DMS 273 (cell line): ENCODE results near the gene TMTC1.
A peak's percentile ranks its signal among the peaks of the same experiment; 100 is the strongest.

Source experiments
- DNase-seq: peaks from one replicate; lab custom pipeline; 2025; ENCODE audit not compliant: unreplicated experiment; lab: John Stamatoyannopoulos, UW

TMTC1 gene

DNA sequence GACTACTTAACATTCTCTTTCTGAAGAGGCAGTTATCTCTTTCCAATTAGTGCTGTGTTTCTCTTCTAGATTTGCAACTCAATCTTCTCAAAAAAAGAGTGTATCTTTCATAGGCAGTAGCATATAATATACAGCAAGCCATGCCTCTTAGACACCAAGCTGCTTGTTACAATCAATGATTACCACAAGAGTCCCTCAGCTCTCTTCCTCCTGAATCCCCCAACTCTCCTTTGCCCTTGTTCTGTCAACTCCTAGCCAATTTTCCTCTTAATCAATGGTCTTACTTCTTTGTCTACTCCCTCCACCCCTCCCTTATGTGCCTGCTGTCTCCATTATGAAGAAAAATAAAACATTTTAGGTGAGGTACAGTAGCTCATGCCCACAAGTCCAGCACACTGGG lies 2.6 kb downstream of the TMTC1 start:
- no peak for DNase-seq

DNA sequence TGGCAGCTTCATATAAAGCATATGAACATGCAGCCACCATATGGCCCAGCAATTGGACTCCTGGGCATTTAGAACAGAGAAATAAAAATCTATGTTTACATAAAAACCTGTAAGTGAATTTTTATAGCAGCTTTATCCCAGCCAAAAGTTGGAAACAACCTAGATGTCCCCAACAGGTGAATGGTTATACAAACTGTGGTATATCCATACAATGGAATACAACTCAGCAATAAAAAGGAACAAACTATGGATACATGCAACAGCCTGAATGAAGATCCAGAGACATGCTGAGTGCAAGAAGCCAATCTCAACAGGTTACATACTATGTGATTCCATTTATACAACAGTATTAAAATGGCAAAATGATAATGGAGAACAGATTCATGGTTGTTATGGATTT lies 3.7 kb downstream of the TMTC1 start:
- no peak for DNase-seq

DNA sequence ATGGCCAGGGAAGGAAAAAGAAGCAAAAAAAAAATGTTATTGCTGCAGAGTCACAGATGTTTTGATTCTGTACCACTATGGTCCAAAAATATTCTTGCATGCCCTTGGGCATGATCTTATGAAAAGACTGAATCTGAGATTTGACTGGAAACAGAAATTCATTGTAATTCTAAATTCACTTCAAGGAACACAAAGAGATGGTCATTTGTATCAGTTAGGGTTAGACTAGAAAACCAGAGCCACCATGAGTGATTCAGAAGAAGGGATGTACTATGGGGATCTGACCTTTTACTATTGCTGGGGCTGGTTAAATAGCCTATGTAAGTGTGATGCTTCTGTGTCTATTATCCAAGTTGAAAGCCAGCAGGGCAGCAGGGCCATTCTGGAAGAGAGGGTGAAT lies 5.2 kb downstream of the TMTC1 start:
- DNase-seq, result no peak

DNA sequence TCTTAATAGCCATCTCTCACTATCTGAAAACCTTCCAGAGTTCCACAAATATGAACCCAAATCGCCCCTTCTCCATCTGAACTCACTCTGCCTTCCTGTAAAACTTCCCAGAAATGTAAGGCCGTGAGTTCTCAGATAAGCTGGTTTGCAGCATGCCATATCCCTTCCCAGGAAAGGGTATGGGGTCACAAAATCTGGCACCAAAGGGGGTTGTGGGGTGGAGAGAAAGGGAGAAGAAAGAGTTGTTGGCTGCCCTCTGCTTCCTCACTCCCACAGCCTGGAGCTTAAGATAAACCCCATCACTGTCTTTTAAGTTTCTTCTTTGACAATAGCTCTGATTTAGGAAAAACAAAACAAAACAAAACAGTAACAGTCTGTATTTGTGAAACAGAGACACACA lies 10.7 kb downstream of the TMTC1 start:
- DNase-seq, result no peak

DNA sequence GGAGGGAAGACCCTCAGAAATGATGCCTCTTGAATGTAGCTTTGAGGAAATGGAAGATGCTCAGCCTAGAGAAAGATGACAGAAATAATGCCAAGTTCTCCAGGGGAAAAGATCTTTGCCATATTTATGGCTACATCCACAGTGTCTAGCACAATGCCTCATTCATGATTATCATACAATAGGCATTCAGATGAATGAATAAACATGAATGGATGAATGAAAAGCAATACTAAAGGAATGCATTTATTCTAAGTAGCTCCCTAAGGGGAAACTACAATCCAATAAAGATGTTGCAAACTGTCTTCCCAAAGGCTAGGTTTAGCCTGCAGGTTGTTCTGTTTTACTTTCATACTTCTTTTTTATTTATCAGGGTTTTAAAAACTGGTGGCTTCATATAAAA lies 12.0 kb downstream of the TMTC1 start:
- no peak for DNase-seq

DNA sequence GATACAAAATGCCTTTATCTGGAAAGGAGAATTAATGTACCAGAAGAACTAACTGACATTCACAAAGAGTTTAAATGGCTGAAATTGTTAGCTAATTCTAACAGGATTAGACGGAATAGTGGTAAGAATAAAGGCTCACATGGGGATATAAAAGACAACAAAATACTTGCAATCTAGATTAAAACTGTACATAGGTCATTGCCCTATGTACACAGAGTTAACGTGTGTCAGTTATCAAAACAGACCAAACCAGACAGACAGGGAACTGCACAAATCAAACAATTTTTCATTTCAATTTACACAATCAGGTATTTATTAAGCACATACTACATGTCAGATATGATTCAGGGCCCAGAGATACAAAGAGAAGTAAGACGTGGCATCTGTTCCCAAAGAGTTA lies 12.6 kb downstream of the TMTC1 start:
- no peak for DNase-seq

DNA sequence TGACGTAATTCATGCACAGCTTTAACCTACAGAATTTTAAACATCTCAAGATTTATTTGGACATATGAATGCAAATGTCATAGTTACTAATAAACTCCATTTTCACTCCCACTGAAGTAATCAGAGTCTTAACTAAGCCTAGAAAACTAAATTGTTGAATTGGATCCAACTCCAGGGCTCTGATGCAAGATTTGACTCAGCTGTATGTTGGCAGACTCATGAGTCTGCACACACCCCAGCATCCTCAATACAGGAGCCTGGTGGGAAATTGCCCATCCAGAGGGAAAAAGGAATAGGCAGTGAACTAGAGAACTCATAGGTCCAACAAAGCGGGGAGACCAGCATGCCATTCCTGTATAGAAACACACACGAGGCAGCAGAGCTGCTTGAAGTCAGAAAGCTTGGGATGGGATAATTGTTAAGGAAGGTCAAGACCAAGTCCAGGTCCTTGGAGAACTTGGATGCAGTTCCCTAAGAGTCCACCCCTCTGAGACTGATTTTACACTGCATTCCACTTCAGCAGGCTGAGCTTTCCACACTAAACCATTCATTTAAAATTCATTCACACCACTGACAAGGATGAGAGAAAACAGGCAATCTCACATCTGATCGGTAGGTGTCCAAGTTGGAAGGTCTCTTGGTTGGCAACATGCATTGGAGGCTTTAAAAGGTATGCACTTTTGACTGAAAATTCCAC lies 14.4 kb downstream of the TMTC1 start:
- no peak for DNase-seq

DNA sequence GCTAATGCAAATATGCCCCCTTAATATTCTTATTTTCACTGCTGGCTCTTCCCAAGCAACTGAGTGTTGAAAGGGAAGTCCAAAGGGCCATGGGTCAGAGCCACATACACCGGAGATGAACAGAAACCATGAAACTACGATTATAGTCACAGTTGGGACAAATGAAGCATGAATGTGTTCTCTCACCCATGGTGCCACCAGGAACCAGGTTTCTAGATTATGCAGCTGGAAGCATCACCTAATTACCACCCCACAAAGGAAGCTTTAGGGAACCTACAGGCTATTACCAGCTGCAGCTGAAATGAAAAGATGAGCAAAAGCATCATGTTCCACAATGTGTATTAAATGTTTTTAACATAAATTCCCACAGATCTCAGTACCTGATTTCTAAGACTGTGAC lies 15.4 kb downstream of the TMTC1 start:
- DNase-seq, result no peak

DNA sequence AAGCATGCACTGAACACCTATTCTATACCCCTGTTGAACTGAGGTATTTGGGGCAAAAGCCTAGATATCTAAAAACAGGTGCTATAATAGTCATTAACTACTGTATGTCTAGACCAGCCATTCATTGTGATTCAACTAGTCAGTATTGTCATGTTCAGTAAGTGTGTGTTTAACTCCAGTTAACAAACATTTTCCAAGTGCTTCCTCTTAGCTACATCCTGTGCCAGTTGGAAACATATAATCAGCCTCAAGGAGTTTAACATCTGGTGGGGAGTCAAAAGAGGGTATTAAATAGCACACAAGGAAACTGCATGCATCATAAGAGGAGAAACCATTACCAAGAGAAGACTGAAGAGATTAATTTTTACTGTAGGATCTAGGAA lies 20.4 kb downstream of the TMTC1 start:
- peak; percentile 18 for DNase-seq

DNA sequence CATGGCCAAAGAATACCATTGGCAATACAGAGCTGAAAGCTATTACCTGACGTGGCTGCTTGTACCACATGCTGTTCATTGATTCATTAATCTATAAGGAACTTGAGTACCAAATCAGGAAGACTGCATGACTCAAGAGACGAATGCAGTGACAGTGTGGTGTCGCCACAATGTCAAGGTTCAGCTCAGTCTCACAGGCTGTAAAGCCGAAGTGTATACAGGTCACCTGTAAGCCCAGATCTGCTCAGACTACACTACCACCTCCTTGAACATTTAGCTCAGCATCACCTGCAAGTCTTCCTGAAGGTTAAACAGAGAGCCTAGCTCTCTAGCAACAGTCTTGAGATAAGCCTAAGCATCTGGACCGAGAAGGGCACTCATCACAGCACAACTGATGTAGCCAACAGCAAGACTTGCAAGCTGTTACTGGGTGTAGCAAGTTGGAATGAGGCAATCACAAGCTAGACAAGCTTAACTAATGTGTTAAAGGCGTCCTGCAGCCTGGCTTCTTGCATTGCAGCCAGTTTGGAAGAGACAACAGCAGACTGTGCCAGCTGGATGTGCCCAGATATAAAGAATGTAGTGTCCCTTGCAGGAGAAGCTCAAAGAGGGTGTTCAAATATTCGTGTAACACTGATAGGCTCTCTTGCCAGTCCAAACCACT lies 21.0 kb downstream of the TMTC1 start:
- peak; percentile 48 for DNase-seq

DNA sequence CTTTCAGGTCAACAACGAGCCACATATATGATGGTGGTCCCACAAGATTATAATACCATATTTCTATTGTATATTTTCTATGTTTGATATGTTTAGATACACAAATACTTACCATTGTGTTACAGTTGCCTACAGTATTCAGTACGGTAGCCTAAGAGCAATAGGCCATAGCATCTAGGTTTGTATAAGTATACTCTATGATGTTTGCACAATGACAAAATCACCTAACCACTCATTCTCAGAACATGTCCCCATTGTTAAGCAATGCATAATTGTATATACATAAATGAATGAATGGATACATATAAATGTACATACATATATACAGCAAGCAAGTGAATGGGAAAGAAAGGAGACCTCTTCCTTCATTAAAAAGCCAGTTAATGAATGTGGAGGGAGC lies 23.8 kb downstream of the TMTC1 start:
- DNase-seq, result no peak

DNA sequence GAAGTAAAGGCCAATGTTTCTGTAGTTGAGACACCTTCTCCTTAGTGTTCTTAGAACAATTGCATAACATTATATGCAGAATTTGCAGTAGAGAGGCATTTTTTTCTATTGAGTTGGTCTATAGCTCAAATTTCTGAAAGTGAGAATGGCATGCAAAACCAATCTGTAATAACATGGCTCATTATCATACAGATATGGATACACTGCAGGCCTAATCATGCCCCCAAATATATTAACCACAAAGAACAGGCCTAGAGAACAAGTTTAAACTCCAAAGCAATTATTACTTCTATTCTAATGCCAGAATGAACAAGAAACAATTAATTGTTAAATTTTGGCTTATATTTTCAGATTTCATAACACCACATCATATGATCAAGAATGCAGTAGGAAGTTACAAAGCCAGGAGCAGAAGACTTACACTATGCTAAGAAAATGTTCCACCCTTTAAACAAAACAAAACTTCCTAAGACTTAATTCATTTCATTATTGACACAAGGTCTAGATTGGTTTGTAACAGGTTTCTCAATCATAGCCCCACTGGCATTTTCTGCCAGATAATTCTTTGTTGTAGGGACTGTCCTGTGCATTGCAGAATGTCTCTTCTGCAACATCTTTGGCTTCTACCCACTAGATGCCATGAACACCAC lies 26.9 kb downstream of the TMTC1 start:
- DNase-seq, result no peak

DNA sequence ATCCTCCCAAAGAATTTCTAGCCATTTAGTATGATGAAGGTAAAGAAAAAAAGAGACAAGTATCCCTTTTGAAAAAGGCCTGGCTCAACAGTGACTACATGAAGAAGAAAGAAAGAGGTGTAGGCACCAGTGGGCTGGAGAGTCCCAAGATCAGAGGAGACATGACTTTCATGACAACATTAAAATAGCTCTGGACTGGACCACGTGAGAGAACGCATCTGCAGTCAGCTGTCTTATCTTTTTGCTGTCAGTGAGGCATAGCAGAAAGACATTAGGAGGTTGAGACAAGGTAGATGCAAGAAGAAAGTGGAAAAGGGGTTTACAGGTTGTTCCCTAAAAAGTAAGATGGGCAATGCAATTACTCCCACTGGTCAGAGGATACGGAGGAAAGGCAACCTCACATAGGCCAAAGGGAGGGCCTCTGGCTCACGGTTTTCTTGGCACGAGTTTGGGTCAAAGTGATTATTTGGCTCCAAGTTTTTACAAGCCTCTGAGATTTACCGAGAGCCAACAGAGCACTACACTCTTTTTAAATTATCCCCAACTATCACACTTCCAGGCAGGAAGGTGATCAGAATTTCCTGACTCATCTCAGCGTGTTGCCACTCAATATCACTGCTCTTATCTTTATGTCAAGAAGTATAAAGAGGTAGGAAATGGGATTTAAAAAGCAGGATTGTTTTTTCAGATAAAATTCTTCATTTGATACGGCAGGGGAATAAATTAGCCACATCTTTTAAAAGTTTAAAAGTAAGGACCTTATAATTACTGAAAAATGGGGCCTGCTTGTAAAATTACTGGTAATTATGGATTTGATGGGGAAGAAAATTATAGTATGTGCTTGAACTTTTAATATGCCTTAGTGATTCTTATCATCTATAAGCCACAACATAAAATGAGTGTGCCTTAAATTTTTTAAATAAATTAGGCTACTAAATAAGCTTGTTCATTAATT lies 29.2 kb downstream of the TMTC1 start:
- no peak for DNase-seq

DNA sequence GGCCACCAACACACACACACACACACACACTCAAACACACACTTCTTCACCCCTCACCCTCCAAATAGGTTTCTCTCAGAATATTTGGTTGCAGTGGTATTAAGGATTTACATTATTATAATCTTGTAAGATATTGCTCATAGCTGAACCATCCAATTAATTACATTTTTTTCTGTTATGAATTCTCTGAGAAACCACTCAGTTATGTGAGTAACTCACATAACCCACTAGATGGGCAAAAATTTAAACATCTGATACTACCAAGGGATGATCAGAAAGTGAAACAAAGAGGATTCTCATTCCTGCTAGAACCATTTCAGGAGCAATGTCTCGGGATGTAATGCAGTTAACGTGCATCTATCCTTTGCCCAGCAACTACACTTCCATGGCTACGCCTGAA lies 31.6 kb downstream of the TMTC1 start:
- no peak for DNase-seq

DNA sequence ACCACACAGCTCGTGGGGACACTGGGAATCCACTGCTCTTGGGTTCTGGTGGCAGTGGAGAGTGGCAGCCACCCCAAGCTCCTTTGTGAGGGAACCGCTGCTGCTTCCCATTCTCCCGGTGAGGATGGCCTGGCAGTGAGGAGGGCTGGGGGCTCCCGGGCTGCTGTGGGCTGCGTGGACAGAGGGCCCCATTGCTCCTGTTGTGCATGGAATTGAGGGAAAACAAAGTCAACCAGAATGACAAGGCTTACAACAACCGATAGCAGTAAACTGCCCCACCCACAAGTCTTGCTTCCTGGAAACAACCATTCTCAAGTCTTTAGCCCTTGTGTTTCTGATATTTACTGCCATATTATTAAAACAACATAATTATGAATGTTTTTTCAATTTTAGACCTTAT lies 32.1 kb downstream of the TMTC1 start:
- no peak for DNase-seq

DNA sequence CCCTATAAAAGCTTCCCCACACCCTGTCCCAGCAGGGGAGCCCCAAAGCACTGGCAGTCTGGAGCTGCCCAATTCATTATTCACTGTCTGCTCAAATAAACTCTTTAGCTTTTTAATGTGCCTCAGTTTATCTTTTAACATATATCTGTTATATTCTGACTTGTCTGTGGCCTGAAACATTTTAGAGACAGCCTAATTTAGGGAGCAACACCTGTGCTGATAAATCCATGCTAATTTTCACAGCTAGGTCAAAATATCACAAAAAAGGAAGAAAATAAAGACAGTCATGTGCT lies 32.9 kb downstream of the TMTC1 start:
- DNase-seq, result no peak

DNA sequence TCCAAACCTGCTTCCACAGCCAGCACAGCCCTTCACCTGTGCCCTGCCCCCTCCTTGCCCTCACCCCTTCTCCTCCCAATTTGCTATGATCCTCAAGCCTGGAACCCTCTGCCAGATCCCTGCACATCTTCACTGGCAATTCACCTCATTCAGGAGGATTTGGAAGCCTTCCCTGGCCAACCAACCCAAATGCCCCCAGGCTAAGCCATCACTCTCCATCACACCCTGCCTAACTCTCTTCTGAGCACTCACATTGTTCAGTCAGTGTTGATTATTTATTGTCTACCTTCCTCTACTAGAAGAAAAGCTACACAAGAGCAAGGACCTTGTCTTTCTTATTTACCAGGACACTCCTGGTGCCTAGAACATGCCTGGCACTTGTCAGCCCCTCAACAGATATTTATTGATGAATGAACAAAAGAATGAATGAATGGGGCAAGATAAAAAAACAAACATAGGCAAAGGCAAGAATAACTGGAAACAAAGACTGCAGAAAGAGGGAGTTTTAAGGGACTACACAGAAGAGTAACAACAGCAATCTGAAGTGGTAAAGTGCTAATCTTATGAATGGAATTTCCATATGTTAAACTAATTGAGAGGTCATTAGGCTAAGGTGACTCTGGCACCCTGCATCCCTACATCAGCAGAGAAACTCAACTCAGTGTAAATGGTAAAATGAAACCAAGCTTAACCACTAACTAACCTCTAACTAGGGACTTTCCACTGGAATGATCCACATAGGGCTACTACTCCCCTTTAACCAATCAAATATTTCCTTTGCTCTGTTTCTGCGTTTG lies 33.4 kb downstream of the TMTC1 start:
- DNase-seq, result no peak

DNA sequence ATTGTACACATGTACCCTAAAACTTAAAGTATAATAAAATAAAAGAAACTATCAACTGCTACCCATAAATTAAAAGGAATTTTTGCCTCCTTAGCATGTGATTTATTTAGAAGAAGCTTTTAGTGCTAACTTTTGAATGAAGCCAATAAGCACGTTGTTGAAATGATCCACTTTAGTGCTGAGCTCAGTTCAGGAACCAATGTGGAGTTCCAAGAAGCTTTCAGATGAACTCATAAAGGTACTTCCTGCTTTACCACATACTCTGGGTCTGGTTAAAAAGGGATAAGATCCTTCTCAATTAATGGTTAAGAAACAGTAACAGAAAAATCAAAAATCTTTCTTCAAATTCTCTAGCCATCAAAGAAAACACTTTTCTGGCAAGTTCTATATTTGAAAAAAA lies 39.4 kb downstream of the TMTC1 start:
- no peak for DNase-seq

DNA sequence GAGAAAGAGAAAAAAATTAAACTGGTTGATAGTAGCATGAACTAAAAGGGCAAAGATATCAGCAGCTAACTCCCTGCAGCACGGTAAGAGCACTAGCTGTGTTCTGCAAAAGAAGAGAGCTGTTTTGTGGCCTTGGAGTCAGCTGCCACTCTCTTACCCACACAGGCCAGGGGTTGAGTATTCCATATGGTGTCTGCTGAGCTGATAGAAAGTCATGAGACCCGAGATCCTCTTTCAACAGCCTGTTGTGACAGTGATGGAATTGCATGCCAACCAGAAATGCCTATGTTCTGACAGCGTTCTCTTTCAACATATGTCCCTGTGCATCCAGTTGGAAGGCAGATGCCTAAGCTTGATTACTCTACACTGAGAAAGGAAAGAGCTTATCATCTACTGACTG lies 39.9 kb downstream of the TMTC1 start:
- peak; percentile 93 for DNase-seq

DNA sequence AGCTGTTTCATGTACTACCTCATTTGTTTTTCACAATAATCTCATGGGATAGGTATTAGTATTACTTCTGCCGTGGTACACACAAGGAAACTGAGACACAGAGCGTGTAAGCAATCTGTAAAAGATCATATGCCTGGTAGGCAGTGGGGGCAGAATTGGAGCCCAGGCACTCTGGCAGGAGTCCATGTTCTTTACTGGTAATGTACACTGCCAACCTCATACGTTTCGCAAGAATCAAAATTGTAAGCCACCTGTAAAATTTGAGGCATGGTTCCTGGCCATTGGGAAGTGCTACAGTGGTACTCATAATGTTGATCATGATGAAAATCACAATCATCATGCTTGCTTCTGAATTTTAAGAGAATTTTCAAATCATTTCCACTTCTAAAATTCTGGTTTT lies 40.7 kb downstream of the TMTC1 start:
- DNase-seq, result peak; percentile 61

DNA sequence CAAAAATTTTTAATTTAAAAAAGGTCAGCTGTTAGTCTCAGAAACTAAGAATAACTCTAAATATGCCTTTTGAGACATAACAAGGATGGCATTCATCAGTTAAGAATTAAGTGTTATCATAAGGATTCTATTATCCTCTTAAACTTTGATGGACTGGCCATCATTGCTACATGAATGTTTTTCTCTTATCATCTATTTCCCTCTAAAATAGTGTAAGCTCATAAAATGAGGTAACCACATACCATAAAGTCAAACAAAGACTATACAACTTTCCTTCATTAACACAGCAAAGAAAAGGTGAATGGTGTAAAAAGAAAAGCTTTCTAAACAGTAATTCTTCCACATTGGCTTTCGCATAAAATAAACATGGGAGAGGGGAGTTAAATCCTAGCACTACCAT lies 41.1 kb downstream of the TMTC1 start:
- DNase-seq, result no peak
